K562 (cell line): ENCODE data around the gene RBM4B. TPM values are rescaled to one million over a fixed set of nuclear protein-coding genes. Genes with fewer than 3 reads are reported as not detected.
A peak's percentile ranks its signal among the peaks of the same experiment; 100 is the strongest.

ENCODE experiments used
- ATAC-seq: fragments of 200-7000 bp; cut with Tn5 transposase; 3 replicates; pipeline ENCODE4 v1.9.1; 2020; ENCODE audit warnings: moderate library complexity
- BruUV-seq: library from RNA; stranded (reverse); fragments of 400-500 nt; replicated peaks from 2 replicates; lab custom pipeline; 2021; lab: Mats Ljungman, UMichigan
- CTCF ChIA-PET: fragments of 300-600 bp; formaldehyde crosslinking; extraction: SDS; loops from one replicate; lab custom pipeline; 2021; ENCODE audit warnings: low intra/inter-chr PET ratio; lab: Yijun Ruan, JAX
- POLR2A ChIA-PET: fragments of 300-600, 350-650 bp; sonication (Branson Sonifier 250); formaldehyde crosslinking; extraction: SDS; loops from one replicate; lab custom pipeline; 2021; ENCODE audit warnings: antibody characterized with exemption, inconsistent platforms; lab: Yijun Ruan, JAX
- DNase-seq, 4 experiments: peaks; one replicate each; pipeline versions ENCODE4 v3.0.0 to v3.0.0-alpha.2; 2011 to 2018; ENCODE audit warnings: low spot score in 3 of 4, mixed read lengths in 3 of 4; ENCODE audit errors: extremely low read depth in 1 of 4
- FAIRE-seq: peaks from 2 replicates; lab custom pipeline; 2011; peaks lifted over from hg19 to GRCh38; lab: Jason Lieb, UNC
- H2AFZ ChIP-seq: 2 replicates; pipeline ENCODE4 v1.6.0; 2011; ENCODE audit warnings: low read depth, low read length, control low read depth, inconsistent platforms
- H3K27ac ChIP-seq: fragments of 200-600 bp; 3 replicates; pipeline ENCODE4 v1.8.0; 2011; ENCODE audit warnings: low read depth, mild to moderate bottlenecking, control low read depth, inconsistent platforms, low read length, moderate library complexity, mixed read lengths; ENCODE audit errors: extremely low read depth
- H3K27me3 ChIP-seq, 2 experiments: fragments of 300-600 bp in 1 of 2; 2 replicates in 1 of 2; 3 replicates in 1 of 2; pipeline versions ENCODE4 v1.6.0 to v1.8.0; 2011; ENCODE audit warnings: inconsistent platforms in 2 of 2, low read length in 2 of 2, mild to moderate bottlenecking in 1 of 2, mixed read lengths in 1 of 2, moderate library complexity in 1 of 2; ENCODE audit not compliant: control insufficient read depth in 2 of 2, insufficient read depth in 2 of 2
- H3K36me3 ChIP-seq: fragments of 300-600 bp; 3 replicates; pipeline ENCODE4 v1.8.0; 2011; ENCODE audit warnings: mild to moderate bottlenecking, low read length, inconsistent platforms; ENCODE audit not compliant: control insufficient read depth, insufficient read depth
- H3K4me1 ChIP-seq, 2 experiments: fragments of 200-600 bp in 1 of 2; replicated peaks in 1 of 2; 2 replicates in 1 of 2; 3 replicates in 1 of 2; pipeline versions ENCODE4 v1.5.1 to v1.8.0; 2011; ENCODE audit warnings: inconsistent platforms in 2 of 2, low read length in 2 of 2, mild to moderate bottlenecking in 1 of 2, mixed read lengths in 1 of 2, moderate library complexity in 1 of 2; ENCODE audit not compliant: control insufficient read depth in 2 of 2, insufficient read depth in 2 of 2
- H3K4me2 ChIP-seq: 2 replicates; pipeline ENCODE4 v1.6.1; 2011; ENCODE audit warnings: low read length, control low read depth, inconsistent platforms, mixed read lengths; ENCODE audit not compliant: insufficient read depth
- H3K4me3 ChIP-seq: fragments of 200-600 bp; sonication (generic), shearing (Covaris generic); 2 replicates; pipeline ENCODE4 v1.5.1; 2016; ENCODE audit warnings: control low read depth, inconsistent platforms
- H3K79me2 ChIP-seq: fragments of 200-600 bp; 3 replicates; pipeline ENCODE4 v1.8.0; 2011; ENCODE audit warnings: low read length, inconsistent platforms; ENCODE audit not compliant: control insufficient read depth, insufficient read depth
- H3K9ac ChIP-seq, 2 experiments: 2 replicates each; pipeline versions ENCODE4 v1.6.0 to v1.6.1; 2011; ENCODE audit warnings: low read depth in 2 of 2, low read length in 2 of 2, control low read depth in 1 of 2, inconsistent platforms in 1 of 2, mild to moderate bottlenecking in 1 of 2, mixed read lengths in 1 of 2; ENCODE audit not compliant: insufficient read depth in 1 of 2
- H3K9me1 ChIP-seq: one replicate; pipeline ENCODE4 v1.6.0; 2011; ENCODE audit warnings: inconsistent platforms, mild to moderate bottlenecking, low read length, moderate library complexity; ENCODE audit not compliant: control insufficient read depth, insufficient read depth
- H3K9me3 ChIP-seq: replicated peaks from 2 replicates; pipeline ENCODE4 v1.5.1; 2011; ENCODE audit warnings: low read depth, low read length, inconsistent platforms; ENCODE audit not compliant: control insufficient read depth, insufficient read depth
- H4K20me1 ChIP-seq: replicated peaks from 2 replicates; pipeline ENCODE4 v1.6.1; 2011; ENCODE audit warnings: low read length, inconsistent platforms, mixed read lengths; ENCODE audit not compliant: control insufficient read depth, insufficient read depth
- KLF6 ChIP-seq: fragments of 250-450 bp; sonication (Bioruptor Pico); IDR thresholded peaks from 2 replicates; pipeline ENCODE4 v1.4.0; 2020; ENCODE audit warnings: mild to moderate bottlenecking, moderate library complexity, borderline replicate concordance
- LCOR ChIP-seq: sonication (generic); formaldehyde crosslinking; IDR thresholded peaks from 2 replicates; pipeline ENCODE4 v1.8.0; 2022; ENCODE audit warnings: mild to moderate bottlenecking, missing genetic modification reagents
- POLR2A ChIP-seq: fragments of 450-650 bp; conservative IDR thresholded peaks from 2 replicates; pipeline ENCODE4 v1.6.1; 2016
- POLR2AphosphoS2 ChIP-seq: IDR thresholded peaks from 2 replicates; pipeline ENCODE4 v1.6.1; 2012; ENCODE audit warnings: low read length, improper control_type of control experiment
- POLR2B ChIP-seq: fragments of 450-650 bp; IDR thresholded peaks from 2 replicates; pipeline ENCODE4 v1.6.1; 2018; ENCODE audit warnings: low read depth; ENCODE audit not compliant: partially characterized antibody
- SMARCA4 ChIP-seq: fragments of 450-650 bp; IDR thresholded peaks from 2 replicates; pipeline ENCODE4 v1.6.1; 2016
- ZNF699 ChIP-seq: fragments of 250-450 bp; sonication (Bioruptor Pico); IDR thresholded peaks from 2 replicates; pipeline ENCODE4 v1.8.0; 2021; ENCODE audit warnings: mild to moderate bottlenecking, moderate library complexity; ENCODE audit not compliant: insufficient replicate concordance
- WGBS: fragments of 100-300 bp; shearing (Covaris generic); methylation state at CpG from one replicate; pipeline ENCODE4 v1.1.6; 2016; ENCODE audit warnings: low coverage, mixed read lengths; ENCODE audit not compliant: insufficient coverage; ENCODE audit errors: missing lambda C conversion rate; 5-methylcytosine and 5-hydroxymethylcytosine counted together
- in situ Hi-C: fragments of 300-500 bp; cut with MboI; formaldehyde crosslinking; loops from 4 replicates; pipeline ENCODE4 v1.15.0; 2018; ENCODE audit warnings: inconsistent platforms, mixed read lengths
- intact Hi-C: fragments of 100-400 bp; cut with micrococcal nuclease; formaldehyde crosslinking; loops from 2 replicates; pipeline ENCODE4 v1.14.2; 2022
- polyA plus RNA-seq, 8 experiments: library from polyadenylated mRNA; depleted of rRNA in 4 of 8; stranded (reverse) in 5 of 8; unstranded in 3 of 8; fragments of >200 nt; fragmentation: Nextera tagmentation in 2 of 8; fragmentation: Illumina TruSeq in 1 of 8; extraction: Ambion mirVana in 2 of 8; extraction: Trizol in 1 of 8; gene quantifications; 2 replicates each; pipeline versions ENCODE4 v1.2.1 to v1.2.3, GENCODE V29; 2011 to 2014; ENCODE audit warnings: inconsistent platforms in 1 of 8, missing spikeins in 1 of 8
- total RNA-seq, 7 experiments: library from RNA; depleted of rRNA in 6 of 7; stranded (reverse); fragments of >200 nt in 6 of 7; fragmentation: Illumina TruSeq in 2 of 7; extraction: Trizol in 2 of 7; gene quantifications; 2 replicates each; pipeline versions ENCODE4 v1.2.1 to v1.2.3, GENCODE V29; 2011 to 2021; ENCODE audit warnings: low replicate concordance in 1 of 7

Gene RBM4B
- total and polyA plus RNA-seq, 9 of the 15 experiments (the other 6 are each of a cell fraction or from before 2014, with no cell fraction given), result 14.6 to 39.9 (median 23.3) TPM

DNA sequence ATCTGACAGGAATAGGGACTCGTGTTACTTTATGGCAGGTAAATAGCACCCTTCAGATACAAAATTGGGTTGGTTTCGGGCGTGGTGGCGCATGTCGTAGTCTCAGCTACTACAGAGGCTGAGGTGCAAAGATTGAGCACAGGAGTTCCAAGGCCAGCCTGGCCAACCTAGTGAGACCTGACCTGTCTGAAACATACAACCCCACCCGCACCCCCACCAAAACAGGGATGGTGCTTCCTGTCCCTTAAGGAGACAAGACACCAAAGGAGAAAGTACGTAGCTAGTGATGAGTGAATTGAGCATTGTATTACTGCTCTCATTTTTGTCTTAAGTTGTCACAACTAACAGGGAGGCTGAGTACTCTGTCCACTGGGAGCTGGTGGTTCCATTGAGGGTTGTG is 25.0 kb downstream of the RBM4B start:
- Histone ChIP-seq H3K79me2 (peaks cover 68% of the 10 kb centered on the region), H4K20me1 (peaks cover 6% of the 10 kb centered on the region), H3K9me1 (no peaks in the 10 kb centered on the region), H3K9ac (no peak overlapping the region), H3K4me1 (peaks cover 0 to 9% of the 10 kb centered on the region in 2 experiments; a peak in 2 of 5 replicates), H3K9me3 (no peaks in the 10 kb centered on the region), H3K27ac (peak overlapping the region; percentile 59), H3K27me3 (no peaks in the 10 kb centered on the region), H3K4me3 (no peak overlapping the region), H2AFZ (no peak overlapping the region), H3K36me3 (peaks cover 54% of the 10 kb centered on the region), H3K4me2 (no peak overlapping the region; the same call in 1 of the 2 replicates)
- FAIRE-seq (peak; percentile 42), ATAC-seq (peak; percentile 18), DNase-seq (no peak)
- intact Hi-C loops, result no loop called here
- in situ Hi-C loops, result no loop called here
- TF ChIP-seq LCOR (CRISPR knock-in tag) (0 out of 2 replicates have a peak, but pooled peaks have one; percentile 25), KLF6 (CRISPR knock-in tag) (no peak)
- BruUV-seq, result no TSS peak
- ChIA-PET CTCF (no interaction called here), POLR2A (interaction anchor here (0.6 to 11.6 kb wide), 4 partner anchors 10 to 180 kb away, joined by 3 to 139 read pairs (median 44); partner anchors contain the start of gene RBM4)
- 73% methylated on average over 7 of the region's 7 CpGs for WGBS

DNA sequence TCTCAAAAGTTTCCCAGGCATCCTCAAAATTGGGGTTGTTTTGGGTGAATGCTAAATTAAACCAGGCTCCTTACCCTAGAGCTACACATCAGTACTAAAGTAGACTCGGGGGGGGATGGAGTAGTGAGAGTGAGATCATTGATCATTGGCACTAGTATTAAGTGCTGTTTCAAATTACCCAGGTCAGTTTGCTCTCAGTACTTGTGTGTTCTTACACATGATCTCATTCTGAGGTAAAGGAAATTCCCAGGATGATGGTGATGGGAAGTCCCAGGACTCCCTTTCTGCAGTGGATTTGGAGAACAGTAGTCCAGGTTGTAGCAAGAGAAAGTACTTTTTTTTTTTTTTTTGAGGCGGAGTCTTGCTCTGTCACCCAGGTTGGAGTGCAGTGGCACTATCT is 26.7 kb downstream of the RBM4B start:
- Histone ChIP-seq H3K9me1 (no peaks in the 10 kb centered on the region), H3K9me3 (no peaks in the 10 kb centered on the region), H3K36me3 (peaks cover 60% of the 10 kb centered on the region), H3K4me1 (peaks cover 0 to 9% of the 10 kb centered on the region in 2 experiments; a peak in 2 of 5 replicates), H2AFZ (no peak overlapping the region), H3K27ac (no peak overlapping the region), H3K4me2 (no peak overlapping the region), H3K9ac (no peak overlapping the region), H3K79me2 (peaks cover 79% of the 10 kb centered on the region), H4K20me1 (peaks cover 13% of the 10 kb centered on the region)
- ATAC-seq (no peak), FAIRE-seq (no peak), DNase-seq (no peak)
- intact Hi-C loops, result no loop called here
- BruUV-seq, result no TSS peak
- POLR2A ChIA-PET, result interaction anchor here (0.6 to 11.6 kb wide), 4 partner anchors 11 to 132 kb away, joined by 3 to 139 read pairs (median 43); partner anchors contain the start of gene RBM4
- 83% methylated on average over 2 of the region's 2 CpGs for WGBS
- TF ChIP-seq POLR2A, result 0 out of 2 replicates have a peak, but pooled peaks have one; percentile 18
- TF ChIP-seq ZNF699 (CRISPR knock-in tag), result no peak
- no peak for TF ChIP-seq SMARCA4
- TF ChIP-seq POLR2AphosphoS2, result no peak
- TF ChIP-seq POLR2B, result peak; percentile 11
- TF ChIP-seq, all 486 proteins: peak for 2
- Histone ChIP-seq H3K27me3 (no peaks in the 10 kb centered on the region), H3K4me3 (no peak overlapping the region)
- CTCF ChIA-PET, result no interaction called here
- in situ Hi-C loops, result no loop called here
